GM12875 (cell line): Measurements from ENCODE around the gene SETDB2.

ENCODE experiments used
- H3K4me3 ChIP-seq: one replicate; pipeline ENCODE4 v1.5.1; 2011; ENCODE audit warnings: low read depth, low read length, control low read depth
- CTCF ChIP-seq: IDR thresholded peaks from 2 replicates; pipeline ENCODE4 v1.5.1; 2011; ENCODE audit warnings: low read depth, mild to moderate bottlenecking, control low read depth, inconsistent platforms, low read length, moderate library complexity, borderline replicate concordance; ENCODE audit not compliant: insufficient read depth

Gene SETDB2

GRCh38 chr13:49454388-49455006, 10.4 kb downstream of the SETDB2 start:
- TF ChIP-seq CTCF, result no peak
- H3K4me3 ChIP-seq, result no peak overlapping the region

GRCh38 chr13:49455007-49455398, 10.9 kb downstream of the SETDB2 start:
- H3K4me3 ChIP-seq, result no peak overlapping the region
- TF ChIP-seq CTCF, result no peak

GRCh38 chr13:49456156-49456555, 12.1 kb downstream of the SETDB2 start:
- H3K4me3 ChIP-seq, result no peak overlapping the region
- no peak for TF ChIP-seq CTCF

GRCh38 chr13:49457221-49457620, 13.1 kb downstream of the SETDB2 start:
- TF ChIP-seq CTCF, result no peak
- no peak overlapping the region for H3K4me3 ChIP-seq

GRCh38 chr13:49459580-49459979, 15.5 kb downstream of the SETDB2 start:
- no peak overlapping the region for H3K4me3 ChIP-seq
- TF ChIP-seq CTCF, result no peak

GRCh38 chr13:49464085-49464484, 20.0 kb downstream of the SETDB2 start:
- TF ChIP-seq CTCF, result no peak
- no peak overlapping the region for H3K4me3 ChIP-seq

- no peak for TF ChIP-seq CTCF
- no peak overlapping the region for H3K4me3 ChIP-seq
Observed at GRCh38 chr13:49464621-49465325, 20.7 kb downstream of the SETDB2 start.
